Activated T-helper 1 cell treated with Interleukin-2 at 50 U/mL for 16 hours (primary cell): ENCODE measurements around the gene ALPK3.

Source experiments
- DNase-seq: peaks from one replicate; pipeline ENCODE4 v3.0.0-alpha.2; 2020; ENCODE audit warnings: low read depth

ALPK3 gene

DNA sequence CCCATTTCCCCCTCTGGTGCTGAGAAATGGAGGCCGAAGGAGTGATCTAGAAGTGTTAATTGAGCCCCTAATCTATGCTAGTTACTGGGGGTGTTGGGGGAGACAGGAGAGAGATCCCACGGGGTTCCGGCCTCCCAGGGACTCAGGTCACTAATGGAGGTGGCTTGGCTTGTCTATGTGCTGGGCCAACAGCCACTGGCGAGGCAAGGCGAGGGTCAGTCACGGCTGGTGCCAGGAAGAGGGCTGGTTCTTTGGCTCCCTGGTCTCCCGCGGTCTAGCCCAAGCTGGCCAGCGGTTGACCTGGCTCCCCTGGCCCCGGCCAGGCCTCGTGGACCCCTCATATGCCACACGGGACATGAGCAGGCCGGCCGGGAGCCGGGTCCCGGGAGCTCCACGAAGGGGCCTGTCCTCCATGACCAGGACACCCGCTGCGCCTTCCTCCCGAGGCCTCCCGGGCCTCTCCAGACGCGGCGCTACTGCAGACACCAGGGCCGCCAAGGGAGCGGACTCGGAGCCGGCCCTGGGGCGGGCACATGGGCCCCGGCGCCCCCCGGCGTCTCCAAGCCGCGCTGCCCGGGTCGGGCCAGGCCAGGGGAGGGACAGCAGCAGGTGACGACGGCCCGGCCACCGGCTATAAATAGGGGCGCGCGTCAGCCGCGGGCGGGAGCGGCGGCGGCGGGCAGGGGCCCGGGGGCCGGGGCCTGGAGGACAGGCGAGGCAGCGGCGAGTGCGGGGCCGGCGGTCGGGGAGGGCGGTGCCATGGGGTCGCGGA, at the start of gene ALPK3:
ALPK3 (plus strand) TSS at position 663 of the 772 bp plus-strand sequence; CDS start at position 760, 97 bp downstream.
- no peak for DNase-seq

- DNase-seq = no peak
Observed at GRCh38 chr15:84772031-84772430, 45.1 kb upstream of the ALPK3 start.

DNA sequence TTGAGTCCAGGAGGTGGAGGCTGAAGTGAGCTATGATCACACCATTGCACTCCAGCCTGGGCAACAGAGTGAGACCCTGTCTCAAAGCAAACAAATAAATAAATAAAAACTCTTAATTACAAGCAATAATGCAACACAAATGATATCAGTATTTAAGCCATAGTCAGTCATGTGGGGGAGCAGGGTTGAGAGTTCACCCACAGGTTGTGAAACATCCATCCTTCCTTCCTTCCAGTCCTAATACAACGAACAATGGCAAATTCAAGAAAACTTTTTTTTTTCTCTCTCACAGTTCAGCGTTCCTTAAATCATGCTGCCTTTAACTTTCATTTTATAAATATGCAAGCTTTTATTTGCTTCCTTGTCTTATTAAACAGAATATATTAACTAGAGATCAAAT, 44.7 kb upstream of the ALPK3 start:
- no peak for DNase-seq

DNA sequence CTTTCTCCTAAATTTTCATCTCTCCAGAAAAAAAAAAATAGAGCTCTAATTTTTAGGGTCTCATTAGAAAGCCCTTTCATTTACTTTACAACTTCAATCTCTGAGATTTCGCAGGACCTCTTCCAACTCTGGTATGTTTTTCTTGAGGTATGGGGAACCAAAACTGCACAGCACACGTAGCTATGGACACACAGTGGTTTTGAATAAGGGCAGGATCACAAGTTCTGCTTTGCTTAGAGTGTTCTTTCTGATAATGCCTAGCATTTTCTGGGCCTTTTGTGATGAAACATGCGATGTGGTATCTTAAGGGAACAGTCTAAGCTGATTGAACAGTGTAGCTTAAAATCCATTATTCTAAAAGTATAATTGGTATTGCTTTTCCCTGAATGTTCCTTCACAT, 43.4 kb upstream of the ALPK3 start:
- no peak for DNase-seq

- no peak for DNase-seq
Observed at GRCh38 chr15:84775867-84776449, 41.2 kb upstream of the ALPK3 start.

DNA sequence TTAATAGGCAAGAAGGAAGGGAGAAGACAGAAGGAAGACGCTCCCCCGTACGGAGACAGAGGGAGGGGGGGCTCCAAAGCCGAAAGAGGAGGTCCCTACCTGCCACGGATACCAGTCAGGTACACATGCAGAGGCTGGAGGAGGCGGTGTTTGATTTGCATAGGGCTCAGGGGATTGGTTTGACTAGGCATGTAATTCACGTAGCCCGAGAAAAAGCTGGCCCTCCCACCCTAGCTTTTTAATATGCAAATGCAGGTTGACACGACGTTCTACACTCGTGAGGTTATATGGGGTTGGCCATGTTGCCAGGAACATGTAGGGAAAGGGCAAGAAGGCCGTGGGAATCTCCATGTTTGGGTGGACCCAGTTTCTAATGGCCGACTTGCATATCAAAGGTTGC, 39.0 kb upstream of the ALPK3 start:
- DNase-seq = no peak

DNA sequence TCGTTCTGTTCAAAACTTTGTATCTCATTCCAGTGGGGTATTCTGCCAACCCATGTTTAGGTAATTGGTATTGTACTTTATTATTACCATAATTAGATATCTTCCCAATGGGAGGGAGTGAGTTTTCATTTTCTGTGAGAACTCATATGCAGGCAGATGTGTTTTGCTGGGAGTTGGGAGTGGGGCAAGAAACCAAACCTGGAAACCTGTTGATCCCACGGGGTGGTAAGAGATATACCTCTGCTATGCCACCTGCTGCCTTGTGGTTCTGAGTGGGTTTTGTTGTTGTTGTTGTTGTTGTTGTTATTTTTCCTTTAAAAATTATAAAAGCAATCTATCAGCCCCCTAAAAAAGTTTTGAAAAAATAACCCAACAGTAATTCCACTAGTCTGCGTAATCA, 36.7 kb upstream of the ALPK3 start:
- DNase-seq = no peak

GRCh38 chr15:84781495-84781894, 35.7 kb upstream of the ALPK3 start:
- no peak for DNase-seq

- DNase-seq = no peak
Observed at GRCh38 chr15:84782346-84782745, 34.8 kb upstream of the ALPK3 start.

DNA sequence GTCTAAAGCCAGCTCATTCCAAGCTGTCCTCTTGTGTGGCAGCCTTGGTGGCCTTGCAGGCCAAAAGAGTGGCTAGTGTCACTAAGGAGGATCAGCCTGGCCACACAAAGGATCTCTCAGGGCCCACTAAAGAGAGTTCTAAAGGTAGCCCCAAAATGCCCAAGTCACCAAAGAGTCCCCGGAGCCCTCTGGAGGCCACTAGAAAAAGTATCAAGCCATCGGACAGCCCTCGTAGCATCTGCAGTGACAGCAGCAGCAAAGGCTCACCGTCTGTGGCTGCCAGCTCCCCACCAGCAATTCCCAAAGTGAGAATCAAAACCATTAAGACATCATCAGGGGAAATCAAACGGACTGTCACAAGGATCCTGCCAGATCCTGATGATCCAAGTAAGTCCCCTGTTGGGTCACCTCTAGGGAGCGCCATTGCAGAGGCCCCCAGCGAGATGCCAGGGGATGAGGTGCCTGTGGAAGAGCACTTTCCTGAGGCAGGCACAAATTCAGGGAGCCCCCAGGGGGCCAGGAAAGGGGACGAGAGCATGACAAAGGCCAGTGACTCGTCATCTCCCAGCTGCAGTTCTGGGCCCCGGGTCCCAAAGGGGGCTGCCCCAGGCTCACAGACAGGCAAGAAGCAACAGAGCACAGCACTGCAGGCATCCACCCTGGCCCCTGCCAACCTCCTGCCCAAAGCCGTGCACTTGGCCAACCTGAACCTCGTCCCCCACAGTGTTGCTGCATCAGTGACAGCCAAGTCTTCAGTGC, 33.5 kb upstream of the ALPK3 start:
- no peak for DNase-seq

GRCh38 chr15:84784262-84784661, 32.9 kb upstream of the ALPK3 start:
- DNase-seq = no peak

- no peak for DNase-seq
Observed at GRCh38 chr15:84785053-84785452, 32.1 kb upstream of the ALPK3 start.

DNA sequence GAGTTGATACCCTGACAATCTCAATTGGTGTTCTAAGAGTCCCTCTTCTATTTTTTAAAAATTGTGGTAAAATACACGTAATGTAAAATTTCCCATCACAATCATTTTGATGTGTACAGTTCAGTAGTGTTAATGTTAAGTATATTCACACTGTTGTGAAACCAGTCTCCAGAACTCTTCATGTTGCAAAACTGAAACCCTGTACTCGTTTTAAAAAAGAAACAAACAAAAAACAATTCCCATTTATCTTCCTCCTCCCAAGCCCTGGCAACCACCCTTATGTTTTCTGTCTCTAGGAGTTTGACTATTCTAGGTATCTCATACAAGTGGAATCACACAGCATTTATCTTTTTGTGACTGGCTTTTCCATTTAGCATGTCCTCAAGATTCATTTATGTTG, 28.7 kb upstream of the ALPK3 start:
- DNase-seq = no peak

DNA sequence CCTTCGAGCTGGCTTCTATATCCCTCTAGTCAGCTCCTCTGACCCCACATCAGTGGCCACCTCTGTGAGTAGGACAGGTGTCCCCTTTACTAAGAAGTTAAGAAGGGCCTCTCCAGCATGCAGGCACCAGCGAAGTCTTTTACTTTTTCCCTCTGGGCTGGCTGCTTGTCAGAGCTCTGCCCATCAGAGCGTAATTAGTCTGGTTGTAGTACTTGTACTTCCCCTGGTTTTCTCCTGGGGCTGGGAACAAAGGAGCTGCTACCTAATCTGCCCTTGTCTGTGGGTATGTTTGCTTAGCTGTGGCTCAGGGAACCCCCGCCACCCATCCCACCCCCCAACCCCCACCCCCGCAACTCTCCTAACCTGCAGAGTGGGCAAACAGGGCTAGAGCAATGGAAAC, 27.4 kb upstream of the ALPK3 start:
- DNase-seq = no peak

DNA sequence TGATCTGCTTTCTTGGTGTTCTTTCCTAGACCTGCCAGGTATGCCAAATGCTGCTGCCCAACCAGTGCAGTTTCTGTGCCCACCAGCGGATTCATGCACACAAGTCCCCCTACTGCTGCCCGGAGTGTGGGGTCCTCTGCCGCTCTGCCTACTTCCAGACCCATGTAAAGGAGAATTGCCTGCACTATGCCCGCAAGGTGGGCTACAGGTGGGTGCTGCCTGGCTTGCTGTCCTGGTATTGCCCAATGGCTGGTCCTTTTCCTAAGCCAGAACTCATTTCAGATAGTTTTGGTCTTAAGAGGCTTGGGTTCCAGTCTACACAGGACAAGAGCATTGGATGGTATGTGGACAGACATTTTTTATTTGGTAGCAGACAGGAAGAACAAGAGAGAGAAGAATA, 26.5 kb upstream of the ALPK3 start:
- no peak for DNase-seq

- no peak for DNase-seq
Observed at GRCh38 chr15:84791763-84792162, 25.4 kb upstream of the ALPK3 start.

DNA sequence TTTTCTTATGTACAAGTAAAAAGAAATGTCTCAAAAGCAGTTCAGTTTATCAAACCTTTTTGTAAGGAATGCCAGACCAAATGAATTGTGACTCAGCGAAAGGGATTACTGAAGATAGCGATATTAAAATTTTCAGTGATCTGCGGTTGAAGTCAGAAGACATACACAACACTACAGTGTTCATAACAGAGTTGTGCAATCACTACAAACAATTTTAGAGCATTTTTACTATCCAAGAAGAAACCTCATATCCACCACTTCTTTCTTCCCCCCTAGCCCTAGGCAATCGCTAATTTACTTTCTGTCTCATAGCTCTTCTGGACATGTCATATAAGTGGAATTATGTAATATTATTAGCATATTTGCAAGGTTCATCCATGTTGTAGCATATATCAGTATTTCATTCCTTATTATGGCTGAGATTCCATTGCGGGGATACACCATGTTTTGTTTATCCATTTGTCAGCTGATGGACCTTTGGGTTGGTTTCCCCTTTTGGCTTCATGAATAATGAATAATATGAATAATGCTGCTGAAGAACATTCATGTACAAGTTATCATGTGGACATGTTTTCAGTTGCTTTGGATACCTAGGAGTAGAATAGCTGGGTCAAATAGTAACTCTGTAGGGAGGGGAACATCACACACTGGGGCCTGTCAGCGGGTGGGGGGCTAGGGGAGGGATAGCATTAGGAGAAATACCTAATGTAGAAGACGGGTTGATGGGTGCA, 23.6 kb upstream of the ALPK3 start:
- DNase-seq = no peak

- no peak for DNase-seq
Observed at GRCh38 chr15:84794162-84794547, 23.0 kb upstream of the ALPK3 start.

DNA sequence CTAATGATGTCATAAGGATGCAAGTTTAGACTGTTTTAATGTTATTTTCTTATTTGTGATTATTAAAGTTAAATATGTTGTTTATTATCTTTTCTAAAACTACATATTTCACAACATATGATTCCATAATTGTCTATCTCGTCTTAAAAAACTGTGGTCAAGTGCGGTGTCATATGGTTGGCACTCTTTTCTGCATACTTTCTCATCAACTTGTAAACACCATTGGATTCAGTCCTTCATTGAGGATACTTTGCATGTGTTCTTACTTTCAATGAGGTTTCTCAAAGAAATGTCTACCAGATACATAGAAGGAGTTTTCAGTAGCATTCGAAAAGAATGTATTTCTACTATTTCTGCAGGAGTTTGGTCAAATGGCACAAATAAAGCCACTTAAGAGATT, 22.0 kb upstream of the ALPK3 start:
- no peak for DNase-seq

DNA sequence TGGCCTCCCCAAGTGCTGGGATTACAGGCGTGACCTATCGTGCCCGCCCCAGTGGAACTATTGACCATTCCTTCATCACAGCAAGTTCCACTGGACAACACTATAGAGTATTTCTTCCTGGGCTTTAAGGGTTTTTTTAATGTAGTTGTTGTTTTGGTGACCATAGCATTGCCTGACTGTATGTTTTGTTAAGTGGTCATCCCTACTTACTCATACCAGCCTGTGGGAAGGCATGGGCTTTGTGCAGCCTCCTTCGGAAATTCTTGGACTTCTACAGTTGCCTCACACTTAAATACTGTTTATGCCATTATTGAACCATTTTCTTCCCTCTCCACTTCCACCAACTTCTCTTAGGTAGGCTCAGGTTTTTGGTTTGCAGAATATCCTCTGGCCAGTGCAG, 19.9 kb upstream of the ALPK3 start:
- DNase-seq = no peak

DNA sequence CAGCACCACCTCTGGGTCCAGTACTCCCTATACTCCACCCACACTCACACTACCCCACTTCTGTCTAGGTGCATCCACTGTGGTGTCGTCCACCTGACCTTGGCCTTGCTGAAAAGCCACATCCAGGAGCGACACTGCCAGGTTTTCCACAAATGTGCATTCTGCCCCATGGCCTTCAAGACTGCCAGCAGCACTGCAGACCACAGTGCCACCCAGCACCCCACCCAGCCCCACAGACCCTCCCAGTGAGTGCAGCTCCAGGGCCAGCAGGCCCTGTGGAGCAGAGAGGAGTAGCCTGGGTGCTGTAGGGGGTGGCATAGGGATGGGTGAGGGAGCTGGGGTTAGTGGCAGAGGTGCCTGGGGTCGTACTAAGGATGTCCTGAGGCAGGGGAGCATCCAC, 19.4 kb upstream of the ALPK3 start:
- no peak for DNase-seq

DNA sequence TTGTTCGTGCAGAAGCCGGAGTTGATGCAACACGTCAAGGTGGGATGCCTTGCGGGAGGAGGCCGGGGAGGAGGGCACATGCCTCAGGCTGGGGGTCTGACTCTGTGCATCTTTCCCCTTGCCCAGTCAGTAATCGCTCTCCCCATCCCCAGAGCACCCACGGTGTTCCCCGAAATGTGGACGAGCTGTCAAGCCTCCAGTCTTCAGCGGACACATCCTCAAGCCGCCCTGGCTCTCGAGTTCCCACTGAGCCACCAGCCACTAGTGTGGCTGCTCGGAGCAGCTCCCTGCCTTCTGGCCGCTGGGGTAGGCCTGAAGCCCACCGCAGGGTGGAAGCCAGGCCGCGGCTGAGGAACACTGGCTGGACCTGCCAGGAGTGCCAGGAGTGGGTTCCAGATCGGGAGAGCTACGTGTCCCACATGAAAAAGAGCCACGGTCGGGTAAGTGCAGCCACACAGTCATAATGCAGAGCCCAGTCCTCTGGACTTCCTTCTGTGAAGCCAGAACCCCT, 18.7 kb upstream of the ALPK3 start:
- DNase-seq = no peak
